HepG2 (cell line): ENCODE results near the gene DUS1L. TPM values are rescaled to one million over a fixed set of nuclear protein-coding genes. Genes with fewer than 3 reads are reported as not detected.

ENCODE experiments used
- CENPBD1 ChIP-seq: sonication (generic); formaldehyde crosslinking; IDR thresholded peaks from 2 replicates; pipeline ENCODE4 v1.8.0; 2022; ENCODE audit warnings: missing genetic modification reagents, low read depth, mild to moderate bottlenecking, borderline replicate concordance
- GABPB1 ChIP-seq: IDR thresholded peaks from 2 replicates; pipeline ENCODE4 v1.6.1; 2016; ENCODE audit warnings: mild to moderate bottlenecking, missing genetic modification reagents, moderate library complexity, missing compliant biosample characterization
- KDM6A ChIP-seq: IDR thresholded peaks from 2 replicates; pipeline ENCODE4 v1.6.1; 2016; ENCODE audit warnings: low read depth
- KLF15 ChIP-seq: sonication (generic); formaldehyde crosslinking; IDR thresholded peaks from 2 replicates; pipeline ENCODE4 v1.8.1; 2023; ENCODE audit warnings: borderline replicate concordance, mild to moderate bottlenecking, inconsistent platforms, missing genetic modification reagents, mixed read lengths
- REPIN1 ChIP-seq: sonication (generic); formaldehyde crosslinking; IDR thresholded peaks from 2 replicates; pipeline ENCODE4 v1.8.0; 2022; ENCODE audit warnings: missing genetic modification reagents, low read depth, mild to moderate bottlenecking, borderline replicate concordance
- REST ChIP-seq, 2 experiments: IDR thresholded peaks; 2 replicates each; pipeline ENCODE4 v1.6.1; 2011 to 2012; ENCODE audit warnings: low read length in 2 of 2, borderline replicate concordance in 1 of 2, low read depth in 1 of 2, mild to moderate bottlenecking in 1 of 2, moderate library complexity in 1 of 2
- SATB2 ChIP-seq: sonication (generic); formaldehyde crosslinking; IDR thresholded peaks from 2 replicates; pipeline ENCODE4 v1.5.0; 2020; ENCODE audit warnings: missing genetic modification reagents
- SMARCC2 ChIP-seq: fragments of 450-650 bp; IDR thresholded peaks from 2 replicates; pipeline ENCODE4 v1.6.1; 2017; ENCODE audit warnings: antibody characterized with exemption, mild to moderate bottlenecking
- SNRNP70 ChIP-seq: fragments of 200-400 bp; formaldehyde crosslinking; IDR thresholded peaks from 2 replicates; pipeline ENCODE4 v1.6.1; 2017; ENCODE audit warnings: mild to moderate bottlenecking, low read depth, low read length, moderate library complexity
- TEF ChIP-seq: sonication (generic); formaldehyde crosslinking; IDR thresholded peaks from 2 replicates; pipeline ENCODE4 v1.5.0; 2020; ENCODE audit warnings: missing genetic modification reagents
- ZNF724P ChIP-seq: sonication (generic); formaldehyde crosslinking; IDR thresholded peaks from 2 replicates; pipeline ENCODE4 v1.8.0; 2022; ENCODE audit warnings: missing genetic modification reagents, borderline replicate concordance
- ZNF773 ChIP-seq: sonication (generic); formaldehyde crosslinking; IDR thresholded peaks from 2 replicates; pipeline ENCODE4 v1.4.0; 2020; ENCODE audit warnings: missing genetic modification reagents, borderline replicate concordance
- polyA plus RNA-seq, 8 experiments: library from polyadenylated mRNA; depleted of rRNA in 3 of 8; stranded (reverse) in 7 of 8; unstranded in 1 of 8; fragments of >200 nt; fragmentation: Illumina TruSeq in 4 of 8; extraction: Trizol in 4 of 8; gene quantifications; 2 replicates each; pipeline versions ENCODE4 v1.2.1 to v1.2.3, GENCODE V29; 2011 to 2016; ENCODE audit warnings: low read depth in 4 of 8, missing spikeins in 1 of 8, mixed read lengths in 1 of 8; ENCODE audit not compliant: insufficient read depth in 1 of 8
- total RNA-seq, 5 experiments: library from RNA; depleted of rRNA; stranded (reverse); fragments of >200 nt; fragmentation: Illumina TruSeq; extraction: Trizol; gene quantifications; 2 replicates each; pipeline ENCODE4 v1.2.3, GENCODE V29; 2016; ENCODE audit warnings: low read depth in 1 of 5

The DUS1L gene
- total and polyA plus RNA-seq, 2 of the 13 experiments (the other 11 are each of a cell fraction or from before 2014, with no cell fraction given): 81.0 to 109 TPM

- no peak for TF ChIP-seq REPIN1 (CRISPR knock-in tag)
- no peak for TF ChIP-seq SATB2
- no peak for TF ChIP-seq SNRNP70
- TF ChIP-seq KLF15: no peak
- TF ChIP-seq CENPBD1: no peak
- TF ChIP-seq GABPB1 (CRISPR knock-in tag): no peak
- TF ChIP-seq SMARCC2: no peak
- TF ChIP-seq TEF: no peak
- no peak for TF ChIP-seq ZNF773 (CRISPR knock-in tag)
- TF ChIP-seq ZNF724P: no peak
- TF ChIP-seq KDM6A (CRISPR knock-in tag): no peak
- TF ChIP-seq REST (IDR thresholded peaks at IDR 0.05; ENCODE audit: borderline replicate concordance in 1 of 2, low read depth in 1 of 2, low read length in 2 of 2): no peak
Measured at GRCh38 chr17:82083009-82083408, 17.4 kb upstream of the DUS1L start (continued).
